DND-41 (cell line): ENCODE data around the gene CAMK4.

ENCODE experiments used
- EZH2 ChIP-seq: IDR thresholded peaks from 3 replicates; pipeline ENCODE4 v1.6.1; 2012; ENCODE audit warnings: borderline replicate concordance, low read depth, mild to moderate bottlenecking, moderate library complexity, low read length, inconsistent platforms; ENCODE audit not compliant: severe bottlenecking
- TF ChIP-seq, protein P1 (sequence below): IDR thresholded peaks from 2 replicates; pipeline ENCODE4 v1.5.1; 2012; ENCODE audit warnings: borderline replicate concordance, low read length, moderate library complexity, mild to moderate bottlenecking; ENCODE audit not compliant: poor library complexity, severe bottlenecking; ENCODE audit errors: extremely low read depth

DNA sequence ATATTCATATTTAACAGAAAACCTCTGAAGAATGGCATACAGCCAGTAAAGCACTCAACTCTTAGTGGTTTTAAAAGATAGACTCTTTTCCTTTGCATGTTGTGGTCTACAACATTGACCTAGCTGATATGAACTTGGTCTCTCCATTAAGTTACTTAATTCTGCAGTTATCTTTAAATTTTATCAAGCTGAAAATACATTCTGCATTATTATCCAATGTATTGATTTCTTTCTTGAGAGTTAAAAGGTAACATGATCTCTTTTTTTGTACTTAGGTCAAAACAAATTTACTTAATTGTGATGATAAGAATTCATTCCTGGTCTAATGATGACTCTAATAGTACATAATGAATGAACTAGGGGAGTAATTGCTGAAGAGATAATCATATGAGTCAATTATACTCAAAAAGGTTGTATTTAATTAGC, 155.2 kb downstream of the CAMK4 start:
- TF ChIP-seq, protein P1, sequence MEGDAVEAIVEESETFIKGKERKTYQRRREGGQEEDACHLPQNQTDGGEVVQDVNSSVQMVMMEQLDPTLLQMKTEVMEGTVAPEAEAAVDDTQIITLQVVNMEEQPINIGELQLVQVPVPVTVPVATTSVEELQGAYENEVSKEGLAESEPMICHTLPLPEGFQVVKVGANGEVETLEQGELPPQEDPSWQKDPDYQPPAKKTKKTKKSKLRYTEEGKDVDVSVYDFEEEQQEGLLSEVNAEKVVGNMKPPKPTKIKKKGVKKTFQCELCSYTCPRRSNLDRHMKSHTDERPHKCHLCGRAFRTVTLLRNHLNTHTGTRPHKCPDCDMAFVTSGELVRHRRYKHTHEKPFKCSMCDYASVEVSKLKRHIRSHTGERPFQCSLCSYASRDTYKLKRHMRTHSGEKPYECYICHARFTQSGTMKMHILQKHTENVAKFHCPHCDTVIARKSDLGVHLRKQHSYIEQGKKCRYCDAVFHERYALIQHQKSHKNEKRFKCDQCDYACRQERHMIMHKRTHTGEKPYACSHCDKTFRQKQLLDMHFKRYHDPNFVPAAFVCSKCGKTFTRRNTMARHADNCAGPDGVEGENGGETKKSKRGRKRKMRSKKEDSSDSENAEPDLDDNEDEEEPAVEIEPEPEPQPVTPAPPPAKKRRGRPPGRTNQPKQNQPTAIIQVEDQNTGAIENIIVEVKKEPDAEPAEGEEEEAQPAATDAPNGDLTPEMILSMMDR = no peak
- TF ChIP-seq EZH2 = no peak
